Fibroblast of the aortic adventitia (primary cell): Measurements from ENCODE around the gene BUB1B. TPM values are rescaled to one million over a fixed set of nuclear protein-coding genes. Genes with fewer than 3 reads are reported as not detected.
A peak's percentile ranks its signal among the peaks of the same experiment; 100 is the strongest.
"Not testable (repeated sequence)": the region's sequence is repeated elsewhere in the genome, so short reads cannot be mapped to it uniquely, and the experiment has no call there.

ENCODE experiments used
- DNase-seq: peaks from one replicate; pipeline ENCODE4 v3.0.0-alpha.2; 2010; ENCODE audit warnings: low read depth
- H3K4me3 ChIP-seq: 2 replicates; pipeline ENCODE4 v1.5.1; 2011; ENCODE audit warnings: low read depth, mild to moderate bottlenecking, control low read depth, low read length, moderate library complexity
- total RNA-seq: library from RNA; depleted of rRNA; stranded (reverse); fragments of >200 nt; gene quantifications from 2 replicates; pipeline ENCODE4 v1.2.3, GENCODE V29; 2012; ENCODE audit warnings: low replicate concordance
- TF ChIP-seq, protein P1 (sequence below): IDR thresholded peaks from 2 replicates; pipeline ENCODE4 v1.5.1; 2011; ENCODE audit warnings: mild to moderate bottlenecking, low read length, control low read depth, inconsistent platforms; ENCODE audit not compliant: insufficient read depth

BUB1B gene
- total RNA-seq, 1 donor, result 35.2 TPM

DNA sequence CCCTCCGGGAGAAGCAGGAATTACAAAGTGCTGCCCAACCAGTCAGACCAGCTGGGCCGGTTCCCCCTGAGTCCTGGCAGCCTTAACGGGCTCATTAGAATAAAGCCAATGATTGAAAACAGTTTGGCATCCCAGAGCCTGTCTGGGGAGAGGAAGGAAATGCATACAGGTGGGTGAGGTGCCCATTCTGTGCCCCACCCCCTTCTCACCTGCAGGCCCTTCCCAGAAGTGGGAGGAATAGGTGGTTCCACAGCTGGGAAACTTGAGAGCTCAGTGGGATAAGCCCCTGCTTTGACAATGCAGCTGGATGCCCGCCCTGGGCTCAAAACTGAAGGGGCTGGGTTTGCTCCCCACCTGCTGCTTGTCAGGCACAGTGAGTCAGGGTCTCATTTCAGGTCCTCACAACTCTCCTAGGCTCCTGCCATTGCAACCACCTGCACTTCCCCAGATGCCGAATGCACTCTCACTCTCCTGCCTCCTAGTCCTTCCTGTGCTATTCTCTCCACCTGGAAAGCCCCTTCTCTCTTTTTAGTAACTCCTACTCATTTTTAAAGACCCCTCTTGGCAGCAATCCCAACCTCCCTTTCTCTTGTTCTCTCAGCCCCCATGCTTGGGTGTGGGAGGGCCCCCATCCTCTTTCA, 5.5 kb upstream of the BUB1B start:
- DNase-seq, result no peak
- H3K4me3 ChIP-seq, result no peak overlapping the region
- TF ChIP-seq, protein P1, sequence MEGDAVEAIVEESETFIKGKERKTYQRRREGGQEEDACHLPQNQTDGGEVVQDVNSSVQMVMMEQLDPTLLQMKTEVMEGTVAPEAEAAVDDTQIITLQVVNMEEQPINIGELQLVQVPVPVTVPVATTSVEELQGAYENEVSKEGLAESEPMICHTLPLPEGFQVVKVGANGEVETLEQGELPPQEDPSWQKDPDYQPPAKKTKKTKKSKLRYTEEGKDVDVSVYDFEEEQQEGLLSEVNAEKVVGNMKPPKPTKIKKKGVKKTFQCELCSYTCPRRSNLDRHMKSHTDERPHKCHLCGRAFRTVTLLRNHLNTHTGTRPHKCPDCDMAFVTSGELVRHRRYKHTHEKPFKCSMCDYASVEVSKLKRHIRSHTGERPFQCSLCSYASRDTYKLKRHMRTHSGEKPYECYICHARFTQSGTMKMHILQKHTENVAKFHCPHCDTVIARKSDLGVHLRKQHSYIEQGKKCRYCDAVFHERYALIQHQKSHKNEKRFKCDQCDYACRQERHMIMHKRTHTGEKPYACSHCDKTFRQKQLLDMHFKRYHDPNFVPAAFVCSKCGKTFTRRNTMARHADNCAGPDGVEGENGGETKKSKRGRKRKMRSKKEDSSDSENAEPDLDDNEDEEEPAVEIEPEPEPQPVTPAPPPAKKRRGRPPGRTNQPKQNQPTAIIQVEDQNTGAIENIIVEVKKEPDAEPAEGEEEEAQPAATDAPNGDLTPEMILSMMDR, result no peak

DNA sequence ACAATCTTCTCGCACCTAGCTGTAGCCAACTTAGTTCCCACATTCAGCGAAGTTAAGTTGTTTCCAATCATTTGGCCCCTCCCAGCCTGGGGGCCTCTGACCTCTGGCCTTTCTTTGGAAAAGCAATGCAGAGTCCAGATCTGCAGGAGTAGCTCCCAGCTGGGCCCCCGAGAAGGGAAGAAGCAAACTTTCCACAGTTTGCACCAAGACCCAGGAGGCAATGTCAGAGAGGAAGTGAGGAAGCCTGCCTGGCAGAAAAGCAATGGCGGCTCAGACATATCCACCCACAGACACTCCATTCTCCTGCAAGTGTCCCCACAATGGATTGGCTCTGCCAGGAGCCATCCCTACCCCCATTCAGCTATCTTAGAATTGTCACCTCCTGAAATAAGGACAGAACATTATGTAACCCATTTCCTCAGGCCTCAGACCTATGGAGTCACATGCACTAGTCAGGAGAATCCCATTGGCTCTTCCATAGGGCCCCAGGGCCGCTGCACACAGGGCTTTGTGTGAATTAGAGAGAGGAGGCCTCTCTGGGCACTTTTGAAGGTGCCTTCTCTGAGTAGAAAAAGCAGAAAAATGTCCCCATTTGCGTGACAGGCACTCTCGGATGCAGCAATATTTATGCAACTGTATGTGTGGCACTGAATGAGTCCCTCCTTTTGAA, 3.0 kb upstream of the BUB1B start:
- TF ChIP-seq, protein P1, result no peak
- H3K4me3 ChIP-seq, result no peak overlapping the region
- no peak for DNase-seq

DNA sequence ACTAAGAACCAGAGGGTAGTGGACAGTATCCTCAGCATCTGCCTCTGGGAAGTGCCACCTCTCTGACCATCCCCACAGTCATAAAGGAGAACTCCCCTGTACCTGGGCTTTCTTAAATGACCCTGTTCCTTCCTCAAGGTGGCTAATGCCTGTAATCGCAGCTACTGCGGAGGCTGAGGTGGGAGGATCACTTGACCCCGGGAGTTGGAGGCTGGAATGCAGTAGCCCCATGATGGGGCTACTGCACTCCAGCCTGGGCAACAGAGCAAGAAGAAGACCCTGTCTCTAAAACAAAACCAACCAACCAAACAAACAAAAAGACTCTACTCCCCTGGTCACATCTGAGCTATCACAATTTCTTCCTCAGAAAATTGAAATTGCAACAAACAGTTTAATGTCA, 848 bp upstream of the BUB1B start:
- H3K4me3 ChIP-seq, result no peak overlapping the region
- TF ChIP-seq, protein P1, result no peak
- no peak for DNase-seq

DNA sequence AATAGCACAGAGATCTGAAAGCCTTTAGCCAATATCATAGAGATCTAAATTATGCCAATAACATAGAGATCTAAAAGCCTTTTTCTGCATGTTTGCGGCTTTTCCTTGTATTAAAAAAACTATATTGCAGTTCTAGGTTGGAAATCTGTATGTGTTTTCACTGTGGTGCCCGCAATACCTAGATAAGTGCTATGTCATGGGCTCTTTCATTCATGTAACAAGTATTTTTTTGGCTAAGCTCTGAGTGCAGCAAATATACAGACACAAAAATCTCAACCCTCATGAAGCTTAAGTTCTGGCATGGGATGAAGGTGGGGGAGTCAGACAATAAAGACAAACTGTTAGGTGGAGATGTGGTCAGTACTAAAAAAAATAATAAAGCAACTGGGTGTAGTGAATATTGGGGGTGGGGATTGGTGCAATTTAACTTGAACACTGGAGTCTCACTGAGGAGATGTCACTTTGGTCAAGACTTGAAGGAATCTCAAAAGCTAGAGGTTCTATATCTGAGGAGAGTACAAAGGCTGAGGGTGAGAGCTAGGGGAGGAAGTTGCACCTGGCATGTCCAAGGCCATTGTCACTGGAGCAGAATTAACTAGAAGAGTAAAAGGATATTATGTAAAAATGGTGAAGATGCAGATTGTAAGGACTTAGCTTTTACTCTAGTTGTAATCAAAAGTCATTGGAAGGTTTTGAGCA, 973 bp downstream of the BUB1B start:
- TF ChIP-seq, protein P1, result no peak
- no peak for DNase-seq
- H3K4me3 ChIP-seq, result peak overlapping the region; percentile 95

DNA sequence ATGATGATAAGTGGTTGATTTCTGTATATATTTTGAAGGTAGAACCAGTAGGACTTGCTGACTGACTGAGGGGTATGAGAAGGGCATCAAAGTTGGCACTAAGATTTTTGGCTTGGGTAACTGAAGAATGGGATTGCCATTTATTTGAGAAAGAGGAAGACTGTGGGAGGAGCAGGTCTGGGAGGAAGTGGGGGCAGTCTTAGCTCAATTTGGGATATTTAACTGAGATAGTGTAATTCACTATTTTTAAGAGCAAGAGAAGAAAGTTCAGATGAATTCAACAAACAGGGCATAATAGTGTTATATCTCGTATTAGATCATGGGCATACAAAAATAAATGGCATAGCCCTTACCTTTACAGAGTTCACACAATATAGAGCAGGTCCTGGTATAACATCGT, 1.7 kb downstream of the BUB1B start:
- no peak for DNase-seq
- peak overlapping the region; percentile 95 for H3K4me3 ChIP-seq
- TF ChIP-seq, protein P1, result no peak

DNA sequence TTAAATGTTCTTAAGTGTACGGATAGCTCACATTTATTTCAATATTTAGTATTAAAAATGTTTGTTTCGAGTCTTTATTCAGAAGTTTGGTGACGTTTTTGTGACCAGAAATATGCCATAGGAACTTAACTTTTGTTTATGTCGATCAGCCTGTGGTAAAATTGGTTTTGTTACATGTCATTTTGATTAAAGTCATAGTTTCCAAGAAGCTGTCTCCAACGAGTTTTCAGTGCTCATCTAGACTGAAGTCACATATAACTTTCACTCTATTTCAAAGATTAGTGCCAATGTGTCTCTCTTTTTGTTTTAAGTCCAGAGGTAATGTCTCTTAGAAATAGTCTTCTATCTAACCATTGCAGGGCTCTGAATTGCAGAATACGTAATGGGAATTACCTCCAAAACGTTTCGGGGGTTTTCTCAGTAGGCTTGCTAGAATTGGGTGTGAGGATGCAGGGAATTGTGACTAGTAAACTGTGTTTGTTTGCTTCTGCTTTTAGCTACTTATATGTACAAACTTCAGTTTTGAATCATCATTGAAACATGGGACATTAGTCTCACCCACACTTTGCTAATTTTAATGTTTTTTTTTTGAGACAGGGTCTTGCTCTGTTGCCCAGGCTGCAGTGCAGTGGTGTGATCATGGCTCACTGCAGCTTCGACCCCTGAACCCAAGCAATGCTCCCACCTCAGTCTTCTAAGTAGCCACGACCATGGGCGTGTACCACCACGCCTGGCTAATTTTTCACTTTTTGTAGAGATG, 3.0 kb downstream of the BUB1B start:
- no peak overlapping the region for H3K4me3 ChIP-seq
- TF ChIP-seq, protein P1, result no peak
- DNase-seq, result no peak

DNA sequence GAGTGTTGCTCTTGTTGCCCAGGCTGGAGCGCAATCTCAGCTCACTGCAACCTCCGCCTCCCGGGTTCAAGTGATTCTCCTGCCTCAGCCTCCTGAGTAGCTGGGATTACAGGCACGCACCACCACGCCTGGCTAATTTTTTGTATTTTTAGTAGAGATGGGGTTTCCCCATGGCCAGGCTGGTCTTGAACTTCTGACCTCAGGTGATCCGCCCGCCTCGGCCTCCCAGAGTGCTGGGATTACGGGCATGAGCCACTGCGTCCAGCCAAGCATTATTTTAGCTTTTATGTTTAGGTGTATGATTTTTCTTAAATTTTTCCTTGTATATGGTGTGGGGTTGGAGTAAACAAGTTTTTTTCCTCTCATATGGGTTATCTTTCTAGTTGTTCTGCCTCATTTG, 6.5 kb downstream of the BUB1B start:
- H3K4me3 ChIP-seq, DNase-seq: not testable (repeated sequence)
